H9 (cell line): ENCODE measurements around the gene GAS6. TPM values are rescaled to one million over a fixed set of nuclear protein-coding genes. Genes with fewer than 3 reads are reported as not detected.
A peak's percentile ranks its signal among the peaks of the same experiment; 100 is the strongest.

Experiments
- DNase-seq: peaks from one replicate; pipeline ENCODE4 v3.0.0-alpha.2; 2017
- H2AFZ ChIP-seq: one replicate; pipeline ENCODE4 v1.6.1; 2013; ENCODE audit warnings: mild to moderate bottlenecking, low read length, control low read depth, moderate library complexity
- H2AK5ac ChIP-seq: 2 replicates; pipeline ENCODE4 v1.6.1; 2013; ENCODE audit warnings: low read length, control low read depth, mixed read lengths; ENCODE audit not compliant: insufficient read length
- H2BK120ac ChIP-seq: one replicate; pipeline ENCODE4 v1.6.1; 2013; ENCODE audit warnings: low read depth, mild to moderate bottlenecking, low read length, control low read depth, inconsistent platforms; ENCODE audit not compliant: poor library complexity, severe bottlenecking
- H2BK12ac ChIP-seq: 2 replicates; pipeline ENCODE4 v1.6.1; 2013; ENCODE audit warnings: low read length, control low read depth, mixed read lengths, low read depth; ENCODE audit not compliant: insufficient read length
- H2BK15ac ChIP-seq: 2 replicates; pipeline ENCODE4 v1.6.1; 2013; ENCODE audit warnings: low read depth, low read length, control low read depth
- H2BK20ac ChIP-seq: one replicate; pipeline ENCODE4 v1.6.1; 2013; ENCODE audit warnings: low read depth, mild to moderate bottlenecking, low read length, control low read depth, inconsistent platforms; ENCODE audit not compliant: poor library complexity, severe bottlenecking
- H2BK5ac ChIP-seq: 2 replicates; pipeline ENCODE4 v1.6.1; 2013; ENCODE audit warnings: low read length, control low read depth, mixed read lengths; ENCODE audit not compliant: insufficient read length
- H3K14ac ChIP-seq: 2 replicates; pipeline ENCODE4 v1.6.1; 2013; ENCODE audit warnings: low read length, control low read depth; ENCODE audit not compliant: insufficient read depth
- H3K18ac ChIP-seq: 2 replicates; pipeline ENCODE4 v1.6.1; 2013; ENCODE audit warnings: low read depth, mild to moderate bottlenecking, mixed read lengths, low read length, control low read depth; ENCODE audit not compliant: insufficient read length
- H3K23ac ChIP-seq: 2 replicates; pipeline ENCODE4 v1.6.1; 2013; ENCODE audit warnings: low read length, control low read depth, mixed read lengths, low read depth; ENCODE audit not compliant: insufficient read length
- H3K23me2 ChIP-seq: 2 replicates; pipeline ENCODE4 v1.6.1; 2013; ENCODE audit warnings: low read depth, mild to moderate bottlenecking, mixed read lengths, low read length, control low read depth; ENCODE audit not compliant: insufficient read length, poor library complexity, severe bottlenecking
- H3K27ac ChIP-seq: 2 replicates; pipeline ENCODE4 v1.5.1; 2013; ENCODE audit warnings: low read length, control low read depth, mixed read lengths, low read depth; ENCODE audit not compliant: insufficient read length
- H3K27me3 ChIP-seq: 2 replicates; pipeline ENCODE4 v1.6.1; 2013; ENCODE audit warnings: low read length, control low read depth, inconsistent platforms; ENCODE audit not compliant: insufficient read depth
- H3K4ac ChIP-seq: 2 replicates; pipeline ENCODE4 v1.6.1; 2013; ENCODE audit warnings: low read depth, mild to moderate bottlenecking, control low read depth, inconsistent platforms, low read length, moderate library complexity
- H3K4me1 ChIP-seq: 2 replicates; pipeline ENCODE4 v1.6.1; 2013; ENCODE audit warnings: low read length, control low read depth, inconsistent platforms; ENCODE audit not compliant: insufficient read depth
- H3K4me2 ChIP-seq: 2 replicates; pipeline ENCODE4 v1.6.1; 2013; ENCODE audit warnings: low read length, control low read depth, mixed read lengths; ENCODE audit not compliant: insufficient read length, insufficient read depth
- H3K56ac ChIP-seq: 2 replicates; pipeline ENCODE4 v1.6.1; 2013; ENCODE audit warnings: low read depth, mild to moderate bottlenecking, mixed read lengths, low read length, control low read depth; ENCODE audit not compliant: insufficient read length
- H3K79me1 ChIP-seq: 2 replicates; pipeline ENCODE4 v1.6.1; 2013; ENCODE audit warnings: low read depth, mild to moderate bottlenecking, moderate library complexity, low read length, control low read depth, inconsistent platforms; ENCODE audit not compliant: insufficient read depth, poor library complexity, severe bottlenecking
- H3K79me2 ChIP-seq: 2 replicates; pipeline ENCODE4 v1.6.1; 2013; ENCODE audit warnings: low read length, control low read depth, inconsistent platforms; ENCODE audit not compliant: insufficient read depth
- H3K9ac ChIP-seq: 2 replicates; pipeline ENCODE4 v1.6.1; 2013; ENCODE audit warnings: low read length, control low read depth, mixed read lengths; ENCODE audit not compliant: insufficient read length; ENCODE audit errors: extremely low read depth
- H3K9me3 ChIP-seq: one replicate; pipeline ENCODE4 v1.6.1; 2013; ENCODE audit warnings: low read depth, low read length, inconsistent platforms; ENCODE audit not compliant: control insufficient read depth
- H3T11ph ChIP-seq: one replicate; pipeline ENCODE4 v1.6.1; 2013; ENCODE audit warnings: mild to moderate bottlenecking, low read length, control low read depth, inconsistent platforms
- H4K20me1 ChIP-seq: one replicate; pipeline ENCODE4 v1.6.1; 2013; ENCODE audit not compliant: control insufficient read depth, insufficient read length, insufficient read depth
- H4K5ac ChIP-seq: 2 replicates; pipeline ENCODE4 v1.6.1; 2013; ENCODE audit warnings: low read depth, mild to moderate bottlenecking, mixed read lengths, low read length, control low read depth; ENCODE audit not compliant: insufficient read length
- H4K8ac ChIP-seq: replicated peaks from 2 replicates; pipeline ENCODE4 v1.6.1; 2013; ENCODE audit warnings: low read length, control low read depth, mixed read lengths, low read depth; ENCODE audit not compliant: insufficient read length
- H4K91ac ChIP-seq: 2 replicates; pipeline ENCODE4 v1.6.1; 2013; ENCODE audit warnings: low read depth, mild to moderate bottlenecking, moderate library complexity, mixed read lengths, low read length, control low read depth; ENCODE audit not compliant: insufficient read length
- H3K27ac Mint-ChIP-seq, 3 experiments: 2 replicates in 2 of 3; 3 replicates in 1 of 3; pipeline ENCODE4 v1.8.0; 2020 to 2021; ENCODE audit warnings: mixed read lengths in 3 of 3, mild to moderate bottlenecking in 1 of 3, moderate library complexity in 1 of 3
- H3K27me3 Mint-ChIP-seq: 2 replicates; pipeline ENCODE4 v1.8.0; 2021; ENCODE audit warnings: low read depth, mild to moderate bottlenecking, moderate library complexity, mixed read lengths
- H3K36me3 Mint-ChIP-seq, 3 experiments: 2 replicates in 2 of 3; 3 replicates in 1 of 3; pipeline ENCODE4 v1.8.0; 2020 to 2021; ENCODE audit warnings: low read depth in 3 of 3, mixed read lengths in 3 of 3; ENCODE audit not compliant: insufficient read depth in 1 of 3
- H3K4me1 Mint-ChIP-seq, 2 experiments: 2 replicates each; pipeline ENCODE4 v1.8.0; 2020; ENCODE audit warnings: mixed read lengths in 2 of 2
- H3K4me3 Mint-ChIP-seq, 2 experiments: 2 replicates in 1 of 2; 3 replicates in 1 of 2; pipeline ENCODE4 v1.8.0; 2020 to 2021; ENCODE audit warnings: mild to moderate bottlenecking in 2 of 2, mixed read lengths in 2 of 2, moderate library complexity in 1 of 2
- H3K9me3 Mint-ChIP-seq, 2 experiments: 2 replicates in 1 of 2; 3 replicates in 1 of 2; pipeline ENCODE4 v1.8.0; 2020; ENCODE audit warnings: mild to moderate bottlenecking in 2 of 2, mixed read lengths in 2 of 2, moderate library complexity in 1 of 2
- CTCF ChIP-seq: fragments of 200-600 bp; sonication (generic); conservative IDR thresholded peaks from 3 replicates; pipeline ENCODE4 v1.8.0; 2021; ENCODE audit warnings: antibody characterized with exemption, mild to moderate bottlenecking
- WGBS: extraction: QIAGEN DNeasy Blood & Tissue Kit; methylation state at CpG from one replicate; pipeline ENCODE4 v1.1.7; 2013; ENCODE audit warnings: missing lambda C conversion rate, low lambda C conversion rate, mixed read lengths; ENCODE audit not compliant: insufficient read length; ENCODE audit errors: extremely low coverage; 5-methylcytosine and 5-hydroxymethylcytosine counted together
- total RNA-seq: library from RNA; stranded (reverse); gene quantifications from 2 replicates; pipeline ENCODE4 v1.2.1, GENCODE V29; 2021

The GAS6 gene
- total RNA-seq, 1 experiment from 2014 or later = 20.5 TPM

DNA sequence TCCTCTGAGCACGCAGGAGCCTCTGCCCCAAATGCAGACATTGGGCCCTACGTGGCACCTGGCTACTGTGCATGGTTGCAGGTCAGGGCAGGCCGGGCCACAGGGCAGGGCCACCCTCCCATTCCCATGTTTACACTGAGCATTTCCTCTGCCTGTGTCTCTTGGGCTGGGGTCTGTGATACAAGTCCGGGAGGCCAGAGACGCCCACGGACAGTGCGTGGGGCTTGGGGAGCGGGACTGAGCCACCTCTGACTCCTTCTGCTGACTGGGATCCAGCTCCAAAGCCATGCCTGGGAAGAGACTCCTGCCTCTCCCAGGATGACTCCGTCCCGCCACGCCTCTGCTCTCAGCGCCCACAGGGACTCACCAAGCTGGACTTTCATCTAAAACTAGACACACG lies 18.8 kb downstream of the GAS6 start:
- Histone ChIP-seq H3K4me2 (no peak overlapping the region), H2BK5ac (no peak overlapping the region), H4K20me1 (no peaks in the 10 kb centered on the region), H3T11ph (no peak overlapping the region), H4K91ac (no peak overlapping the region), H2AFZ (no peak overlapping the region), H2AK5ac (no peak overlapping the region), H3K4ac (no peak overlapping the region), H3K9ac (no peak overlapping the region), H2BK12ac (no peak overlapping the region), H2BK20ac (no peak overlapping the region), H2BK120ac (no peak overlapping the region), H3K18ac (no peak overlapping the region), H3K23ac (no peak overlapping the region), H3K27me3 (no peaks in the 10 kb centered on the region), H3K14ac (no peak overlapping the region), H3K79me1 (no peaks in the 10 kb centered on the region), H3K9me3 (no peaks in the 10 kb centered on the region), H3K79me2 (no peaks in the 10 kb centered on the region), H3K56ac (no peak overlapping the region), H4K8ac (no peak overlapping the region), H3K23me2 (no peaks in the 10 kb centered on the region), H3K4me1 (no peaks in the 10 kb centered on the region; the same call in 1 of the 2 replicates), H2BK15ac (no peak overlapping the region), H3K27ac (no peak overlapping the region), H4K5ac (no peak overlapping the region)
- Mint-ChIP-seq H3K27ac (peak overlapping the region in 1 of 3 experiments; percentile 44; a peak in 1 of 7 replicates), H3K27me3 (no peaks in the 10 kb centered on the region), H3K9me3 (no peaks in the 10 kb centered on the region), H3K4me3 (no peak overlapping the region), H3K36me3 (peaks cover 0 to 18% (median 6%) of the 10 kb centered on the region in 3 experiments; a peak in 4 of 7 replicates), H3K4me1 (peaks cover 5 to 11% of the 10 kb centered on the region in 2 experiments; a peak in 2 of 4 replicates)
- WGBS = no CpG with 5 or more reads among the region's 13 CpGs
- DNase-seq = no peak
- no peak for TF ChIP-seq CTCF
